ENCODE data around the gene CDCA8.

Gene CDCA8

DNA sequence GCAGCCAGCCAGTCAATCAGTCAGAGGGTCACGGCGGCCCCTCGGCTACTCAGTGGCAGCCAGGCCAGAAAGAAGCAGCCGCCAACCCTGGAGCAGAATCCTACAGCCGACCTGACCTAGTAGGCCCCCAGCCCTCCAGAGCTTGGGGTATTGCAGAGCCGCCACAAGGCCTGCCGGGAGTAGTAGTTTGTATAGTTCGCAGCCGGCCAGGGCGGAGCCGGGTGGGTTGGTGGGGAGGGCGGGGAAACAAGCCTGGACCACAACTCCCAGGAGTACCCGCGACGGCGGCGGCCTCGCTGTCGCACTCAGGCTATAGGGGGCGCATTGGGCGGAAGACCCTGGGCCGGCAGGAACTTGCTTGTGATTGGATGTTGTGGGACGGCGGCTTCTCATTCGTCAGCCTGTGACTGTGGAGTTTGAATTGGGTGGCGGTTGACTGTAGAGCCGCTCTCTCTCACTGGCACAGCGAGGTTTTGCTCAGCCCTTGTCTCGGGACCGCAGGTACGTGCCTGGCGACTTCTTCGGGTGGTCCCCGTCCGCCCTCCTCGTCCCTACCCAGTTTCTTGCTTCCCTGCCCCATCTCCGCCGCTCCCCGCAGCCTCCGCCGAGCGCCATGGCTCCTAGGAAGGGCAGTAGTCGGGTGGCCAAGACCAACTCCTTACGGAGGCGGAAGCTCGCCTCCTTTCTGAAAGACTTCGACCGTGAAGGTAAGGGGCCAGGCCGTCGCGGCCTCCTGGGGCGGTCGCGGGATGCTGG lies at the start of gene CDCA8:
Gene CDCA8, plus strand, starts transcription at position 439 of the 756 bp plus-strand sequence. Its CDS starts 175 bp downstream, at position 614.
- DNase-seq: peak; percentile 95 to 98 (median 96)

DNA sequence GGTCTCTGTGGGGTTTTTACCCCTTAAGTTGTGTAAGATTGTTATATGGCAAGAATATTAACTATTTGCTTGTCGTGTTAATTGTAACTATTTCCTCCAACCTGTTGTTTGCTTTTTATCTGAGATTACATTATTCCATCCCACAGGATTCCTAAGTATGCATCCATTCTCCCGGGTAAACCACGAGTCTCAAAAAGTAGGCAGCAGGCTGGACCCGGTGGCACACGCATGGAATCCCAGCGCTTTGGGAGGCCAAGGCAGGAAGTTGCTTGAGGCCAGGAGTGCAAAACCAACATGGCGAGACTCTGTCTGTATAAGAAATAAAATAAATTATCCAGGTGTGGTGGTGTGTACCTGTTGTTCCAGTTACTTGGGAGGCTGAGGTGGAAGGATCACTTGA lies 45.0 kb upstream of the CDCA8 start:
- DNase-seq: no peak

DNA sequence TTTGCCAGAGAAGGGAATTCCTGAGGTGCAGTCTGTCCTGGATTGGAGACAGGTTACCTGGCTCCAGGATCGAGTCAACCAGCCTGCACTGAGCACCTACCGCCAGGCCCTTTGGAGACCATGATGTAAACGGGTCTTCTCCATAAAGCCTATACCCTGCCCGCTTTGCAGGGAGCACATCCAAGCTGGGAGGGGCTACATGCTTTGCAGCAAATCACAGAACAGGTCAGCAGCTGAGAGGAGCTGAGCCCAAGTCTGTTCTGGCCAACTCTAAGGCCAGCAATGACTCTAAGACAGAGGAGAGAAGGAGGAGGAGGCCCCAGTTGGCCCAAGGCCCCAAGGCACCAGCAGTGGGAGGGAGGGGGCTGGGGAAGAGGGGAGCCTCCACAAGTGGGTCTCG lies 42.1 kb upstream of the CDCA8 start:
- no peak for DNase-seq

DNA sequence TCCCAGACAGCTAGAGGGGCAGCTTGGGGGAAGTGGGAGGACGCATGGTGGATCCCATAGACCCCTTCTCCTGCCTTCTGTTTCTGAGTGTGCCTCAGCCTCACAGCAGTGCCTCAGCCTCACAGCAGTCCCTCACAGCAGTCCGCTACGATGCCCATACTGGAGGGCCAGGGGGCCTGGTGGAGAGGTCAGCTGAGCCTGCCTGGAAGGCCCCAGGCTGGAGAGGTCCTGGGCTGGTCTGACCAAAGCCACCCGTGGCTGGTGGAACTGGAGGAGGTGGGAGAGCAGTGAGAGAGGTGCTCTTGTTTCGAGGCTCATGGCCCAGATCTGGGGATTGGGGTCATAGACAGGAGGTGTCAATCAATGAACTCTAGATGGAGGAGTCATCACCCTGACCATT lies 41.6 kb upstream of the CDCA8 start:
- no peak for DNase-seq

DNA sequence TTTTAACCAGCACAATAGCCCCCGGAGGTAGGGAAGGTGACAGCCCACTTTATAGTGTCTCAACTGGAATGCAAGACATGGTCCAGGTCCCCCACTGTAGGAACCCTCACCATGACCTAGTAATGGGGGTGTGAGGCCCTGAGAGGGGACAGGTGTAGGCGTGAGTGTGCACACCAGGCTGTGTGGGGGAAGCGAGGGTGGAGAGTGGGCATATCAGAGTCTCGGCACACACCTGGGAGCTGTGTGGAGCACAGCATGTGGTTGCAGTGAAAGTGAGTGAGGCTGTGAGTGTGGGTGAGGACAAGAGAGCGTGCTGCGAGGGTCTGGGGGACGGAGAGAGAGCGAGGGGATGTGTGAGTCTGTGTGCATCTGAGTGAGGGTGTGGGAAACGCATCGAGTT lies 40.5 kb upstream of the CDCA8 start:
- DNase-seq: no peak

DNA sequence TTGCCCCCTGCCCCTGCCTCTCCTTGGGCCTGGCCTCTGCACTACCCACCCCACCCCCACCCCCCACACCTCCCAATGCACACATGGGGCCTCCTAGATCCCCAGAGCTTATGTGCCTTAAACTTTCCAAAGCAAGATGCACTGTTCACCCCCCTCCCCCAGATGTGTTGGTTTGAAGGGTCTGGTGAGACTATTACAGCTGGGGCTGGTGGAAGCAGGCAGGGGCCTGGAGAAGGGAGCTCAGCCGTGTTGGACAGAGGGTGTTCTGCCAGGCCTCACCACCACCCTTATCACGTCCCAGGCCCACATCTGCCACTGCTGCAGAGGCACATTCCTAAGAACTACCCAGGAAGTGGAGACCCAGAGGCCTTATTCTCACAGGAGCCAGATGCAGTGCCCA lies 39.3 kb upstream of the CDCA8 start:
- no peak for DNase-seq

DNA sequence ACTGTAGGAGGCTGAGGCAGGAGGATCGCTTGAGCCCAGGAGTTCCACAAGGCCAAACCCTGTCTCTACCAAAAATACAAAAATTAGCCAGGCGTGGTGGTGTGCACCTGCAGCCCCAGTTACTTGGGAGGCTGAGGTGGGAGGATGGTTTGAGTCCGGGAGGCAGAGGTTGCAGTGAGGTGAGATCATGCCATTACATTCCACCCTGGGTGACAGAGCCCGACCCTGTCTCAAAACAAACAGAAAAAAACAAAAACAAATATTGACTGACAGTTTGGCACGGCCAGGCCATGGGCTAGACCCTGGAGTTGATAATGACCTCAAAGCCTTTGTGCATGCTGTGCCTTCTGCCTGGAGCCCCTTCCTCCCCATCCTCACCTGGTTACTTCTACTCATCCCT lies 38.4 kb upstream of the CDCA8 start:
- no peak for DNase-seq

DNA sequence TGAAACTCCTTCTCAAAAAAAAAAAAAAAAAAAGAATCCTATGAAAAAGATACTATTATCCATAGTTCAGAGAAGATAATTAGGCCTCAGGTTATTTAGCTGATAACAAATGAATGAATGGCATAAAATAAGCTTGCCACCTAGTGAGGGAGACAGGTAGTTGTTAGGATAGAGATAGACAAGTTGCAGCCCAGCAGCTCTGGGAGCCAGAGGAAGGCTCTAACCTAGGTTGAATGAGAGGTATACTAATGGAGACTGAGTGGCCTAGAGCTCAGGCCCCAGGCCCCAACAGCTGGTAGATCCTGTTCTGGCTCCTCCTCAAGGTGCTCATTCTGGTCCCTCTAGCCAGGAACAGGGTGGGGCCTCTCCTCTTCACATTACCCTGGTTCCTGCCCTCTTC lies 37.0 kb upstream of the CDCA8 start:
- DNase-seq: no peak

DNA sequence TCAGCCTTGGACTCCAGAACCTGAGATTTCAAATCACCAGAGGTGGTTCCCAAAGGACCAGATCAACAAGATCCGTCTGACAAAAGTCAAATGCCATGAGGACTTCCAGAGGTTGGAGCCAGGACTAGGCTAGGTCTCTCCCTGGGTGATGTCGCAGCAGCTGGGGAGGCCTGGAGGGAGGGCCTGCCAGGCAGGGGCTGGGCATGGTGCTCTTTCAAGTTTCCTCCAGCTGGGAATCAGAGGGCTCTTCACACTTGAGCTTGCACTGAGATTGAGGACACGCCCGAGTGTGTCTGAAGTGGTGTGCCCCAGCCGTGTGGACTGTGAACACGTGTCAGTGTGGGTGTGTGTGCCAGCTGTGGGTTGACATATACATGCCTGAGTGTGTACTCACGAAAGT lies 36.3 kb upstream of the CDCA8 start:
- no peak for DNase-seq

DNA sequence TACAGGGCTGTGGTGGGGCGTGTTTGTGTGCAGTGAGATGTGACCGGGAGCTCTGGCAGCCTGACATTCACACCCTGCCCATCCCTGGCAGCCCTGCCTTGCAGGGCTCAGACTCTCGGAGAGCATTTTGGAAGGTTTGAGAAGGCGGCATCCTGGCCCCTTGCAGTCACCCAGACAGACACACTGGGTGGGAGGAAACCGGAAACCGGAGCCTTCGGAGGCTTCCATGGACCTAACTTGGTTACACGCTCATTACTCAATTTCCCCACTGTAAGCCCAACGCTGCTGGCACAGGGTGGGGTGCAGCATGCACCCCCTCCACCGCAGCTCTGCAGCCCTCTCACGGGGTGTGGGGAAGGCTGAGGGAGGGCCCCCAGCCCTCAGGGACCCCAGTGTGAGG lies 35.4 kb upstream of the CDCA8 start:
- DNase-seq: no peak

DNA sequence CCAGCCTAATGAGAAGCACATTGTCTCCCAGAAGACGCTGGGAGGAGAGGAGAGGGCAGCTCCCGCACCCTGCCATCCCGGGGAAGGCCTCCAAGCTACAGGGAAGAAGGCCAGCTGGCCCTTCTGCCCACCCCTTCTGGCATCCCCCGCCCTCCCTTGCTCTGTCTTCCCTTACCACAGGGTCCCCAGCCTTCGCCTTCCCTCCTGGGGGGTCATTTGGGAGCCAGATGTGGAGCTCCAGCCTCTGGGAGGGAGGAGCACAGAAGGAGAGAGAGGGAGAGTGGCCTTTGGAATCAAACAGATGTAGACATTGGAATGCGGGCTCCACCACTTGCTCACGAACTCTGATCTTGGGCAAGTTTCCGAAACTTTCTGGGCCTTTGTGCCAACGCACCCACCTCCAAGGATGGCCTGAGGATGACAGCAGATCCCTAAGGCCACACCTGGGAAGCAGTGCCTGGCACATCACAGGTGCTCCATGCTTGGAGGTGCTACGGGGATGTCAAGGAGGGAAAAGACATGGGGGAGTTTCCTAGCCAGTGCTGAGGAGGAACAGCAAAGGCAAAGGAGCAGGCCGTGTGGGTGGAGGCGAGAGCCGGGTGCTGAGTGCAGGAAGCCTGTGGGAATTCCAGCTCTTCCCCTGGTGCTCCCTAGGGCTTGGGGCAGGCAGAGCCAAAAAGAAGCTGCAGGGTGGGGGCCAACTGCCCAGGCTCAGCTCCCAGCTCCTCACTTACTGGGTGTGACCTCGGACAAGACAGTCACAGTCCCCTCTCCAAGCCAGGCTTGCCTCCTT lies 34.5 kb upstream of the CDCA8 start:
- DNase-seq: no peak

DNA sequence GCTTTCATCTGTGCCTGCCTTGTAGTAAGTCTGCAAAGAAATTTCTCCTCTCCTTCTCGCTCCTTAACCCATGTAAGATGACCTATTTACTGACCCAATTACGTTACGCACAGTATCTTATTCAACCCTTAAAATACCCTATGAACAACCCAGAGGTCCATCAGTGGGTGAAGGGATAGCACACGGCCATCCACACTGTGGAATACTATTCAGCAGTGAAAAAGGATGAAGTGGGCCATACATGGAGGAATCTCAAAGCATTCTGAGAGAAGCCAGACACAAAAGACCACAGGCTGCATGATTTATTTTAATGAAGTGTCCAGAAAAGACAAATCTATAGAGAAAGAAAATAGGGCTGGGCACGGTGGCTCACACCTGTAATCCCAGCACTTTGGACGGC lies 33.8 kb upstream of the CDCA8 start:
- no peak for DNase-seq

DNA sequence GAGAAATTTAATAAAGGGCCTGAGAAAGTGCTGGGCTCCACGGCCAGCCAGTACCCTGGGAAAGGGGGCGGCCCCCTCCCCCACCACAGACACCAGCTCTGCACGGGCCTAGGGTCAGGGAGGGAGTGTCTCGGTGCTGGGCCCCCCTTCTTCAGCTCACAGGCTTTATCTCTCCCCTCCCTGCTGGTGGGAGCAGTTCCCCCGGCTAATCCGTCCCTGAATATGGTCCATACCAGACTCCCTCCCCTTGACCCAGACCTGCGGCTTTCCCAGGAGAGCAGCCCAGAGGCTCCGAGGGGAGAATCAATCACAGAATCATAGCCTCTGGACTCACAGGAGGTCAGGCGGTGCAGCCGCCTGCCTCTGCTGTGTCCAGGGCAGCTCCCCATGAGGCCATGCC lies 31.7 kb upstream of the CDCA8 start:
- DNase-seq: no peak

DNA sequence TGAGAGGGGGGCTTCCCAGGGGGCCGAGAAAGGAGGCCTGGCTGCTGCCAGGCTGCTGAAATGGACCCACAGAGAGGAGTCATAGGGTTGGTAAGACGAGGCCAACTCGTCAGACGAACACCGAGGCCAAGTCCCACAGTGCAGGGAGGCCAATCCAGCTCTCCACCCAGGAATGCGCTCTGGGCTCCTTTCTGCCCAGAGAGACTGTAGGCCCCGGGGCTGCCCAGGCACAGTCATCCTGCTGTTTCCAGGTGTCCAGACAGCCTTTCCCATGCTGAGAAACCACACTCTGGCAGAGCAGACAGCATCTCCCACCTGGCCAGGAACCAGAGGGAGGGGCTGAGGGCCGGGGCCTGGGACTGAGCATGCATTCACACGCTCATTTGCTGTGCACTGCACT lies 30.9 kb upstream of the CDCA8 start:
- DNase-seq: no peak

DNA sequence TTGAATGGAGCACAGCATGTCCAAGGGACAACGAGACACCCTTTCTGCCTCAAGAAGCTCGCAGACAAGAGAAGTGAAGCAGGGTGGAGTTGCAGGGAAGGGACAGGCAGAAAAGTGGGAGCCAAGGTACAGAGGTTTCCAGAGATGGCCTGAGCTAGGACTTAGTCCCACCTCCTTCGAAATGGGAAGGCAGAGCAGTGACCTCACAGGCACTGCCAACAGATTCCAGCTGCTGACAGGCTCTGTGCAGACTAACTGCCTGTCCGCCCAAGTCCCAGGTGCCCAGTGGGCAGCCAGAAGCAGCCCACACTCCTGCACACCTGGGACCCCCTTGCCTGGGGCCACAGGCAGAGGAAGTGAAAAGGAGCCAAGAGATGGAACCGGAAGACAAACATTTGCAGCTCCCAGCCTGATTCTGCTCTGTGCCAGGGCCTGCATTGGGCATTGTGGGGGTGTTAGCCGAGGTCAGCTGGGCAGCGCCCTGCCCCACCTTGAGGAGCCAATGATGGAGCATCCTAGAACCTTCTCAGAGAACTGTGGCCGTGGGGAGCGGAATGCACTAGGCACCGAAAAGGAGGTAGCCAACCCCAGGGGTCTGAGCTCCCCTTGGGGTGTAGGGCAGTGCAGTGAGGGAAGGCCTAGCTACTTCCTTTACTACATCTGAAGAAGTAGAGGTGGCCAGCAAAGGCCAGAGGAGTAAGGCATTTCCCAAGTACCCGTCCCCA lies 30.1 kb upstream of the CDCA8 start:
- no peak for DNase-seq

DNA sequence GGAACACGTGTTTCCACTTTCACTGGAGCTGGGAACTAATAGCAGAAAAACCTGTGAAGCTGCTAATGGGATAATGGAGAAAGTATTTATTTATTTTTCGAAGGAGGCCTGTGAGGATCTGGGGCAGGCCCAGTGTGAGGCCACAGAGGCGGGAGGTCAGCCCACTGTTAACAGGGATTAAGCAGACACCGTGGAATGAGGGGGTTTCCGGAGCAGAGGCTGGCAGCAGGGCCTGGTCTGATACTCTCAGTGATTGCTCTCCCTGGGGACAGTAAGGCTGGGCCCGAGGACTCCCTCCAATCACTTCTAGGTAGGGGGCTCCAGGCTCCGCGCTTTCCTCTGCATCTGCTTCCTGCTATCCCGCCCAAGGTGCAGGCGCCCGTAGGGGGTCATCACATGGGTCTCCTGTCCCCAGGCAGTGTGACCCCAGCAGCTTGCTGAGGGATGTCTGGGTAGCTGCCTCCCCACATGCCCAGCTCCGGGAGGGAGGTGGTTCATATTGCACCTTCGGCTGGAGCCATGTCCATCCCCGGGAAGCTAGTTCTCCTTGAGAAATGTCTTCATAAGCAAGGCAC lies 28.8 kb upstream of the CDCA8 start:
- no peak for DNase-seq

DNA sequence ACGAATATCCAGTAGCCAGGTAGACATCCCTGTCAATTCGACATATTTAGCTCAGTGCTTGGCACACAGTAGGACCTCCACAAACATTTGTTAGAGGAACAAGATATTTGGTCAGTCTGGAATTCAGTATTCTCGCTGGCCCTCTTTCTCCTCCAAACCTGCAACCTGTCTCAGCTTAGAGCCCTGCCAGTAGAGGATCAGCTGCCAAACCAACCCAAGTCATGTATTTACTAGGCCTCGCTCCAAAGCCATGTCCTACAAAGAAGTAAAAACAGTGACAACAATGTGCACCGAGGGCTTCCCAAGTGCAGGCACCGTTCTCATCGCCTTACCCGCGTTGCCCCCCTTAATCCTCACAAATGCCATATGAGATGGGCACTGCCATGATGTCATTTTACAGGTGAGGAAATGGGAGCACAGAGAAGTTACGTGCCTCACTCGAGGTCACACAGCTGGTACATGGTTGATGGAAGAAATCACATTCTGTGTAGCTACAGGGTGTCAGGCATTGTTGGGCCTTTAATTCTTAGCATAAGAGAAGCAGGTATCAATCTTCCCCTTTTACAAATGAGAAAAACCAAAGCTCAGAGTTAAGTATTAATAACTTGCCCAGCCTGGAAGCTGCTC lies 26.0 kb upstream of the CDCA8 start:
- DNase-seq: no peak

DNA sequence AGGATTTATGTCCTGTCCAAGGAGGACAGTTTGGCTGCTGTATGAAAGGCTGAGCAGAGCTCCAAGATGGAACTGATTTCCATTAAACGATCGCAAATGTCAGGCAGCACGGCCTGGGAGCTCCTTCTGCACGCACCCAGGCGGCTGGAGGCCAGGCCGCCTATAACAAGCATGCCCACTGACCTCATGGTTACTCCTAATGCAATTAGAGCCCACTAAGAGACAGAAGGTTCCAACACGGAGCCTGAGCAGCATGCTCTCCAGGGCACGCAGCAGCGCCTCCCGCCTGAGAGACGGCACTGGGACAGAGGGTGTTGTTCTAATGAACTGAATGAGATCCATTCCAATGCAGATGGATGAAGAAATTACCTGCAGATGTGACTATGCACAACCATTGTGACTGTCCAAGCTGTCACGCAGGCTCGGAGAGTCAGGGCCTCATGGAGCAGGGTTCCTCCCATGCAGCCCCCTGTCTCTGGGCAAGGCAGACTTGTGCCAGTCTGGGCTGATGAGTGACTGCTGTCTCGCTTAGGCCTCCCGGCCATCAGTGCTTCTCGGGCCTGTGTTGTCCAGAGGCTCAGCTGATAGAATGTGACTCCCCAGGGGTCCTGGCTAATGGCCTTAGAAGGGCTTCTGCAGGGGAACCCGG lies 25.2 kb upstream of the CDCA8 start:
- DNase-seq: no peak

DNA sequence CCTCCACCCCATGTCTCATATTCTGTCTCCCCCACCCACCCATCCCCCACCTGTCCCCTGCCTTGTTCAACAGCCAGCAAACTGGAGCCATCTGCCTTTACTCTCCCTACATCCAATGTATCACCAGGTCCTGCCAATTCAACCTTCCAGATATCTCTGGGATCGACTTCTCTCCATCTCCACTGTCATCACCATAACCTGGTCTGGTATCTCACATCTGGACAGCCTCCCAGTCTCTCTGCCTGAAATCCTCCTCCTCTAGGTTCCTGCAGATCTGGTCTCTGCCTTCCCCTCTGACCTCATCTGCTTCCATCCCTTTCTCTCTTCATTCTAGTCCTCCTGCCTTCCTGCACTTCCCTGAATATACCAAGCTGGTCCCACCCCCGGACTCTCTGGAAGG lies 22.2 kb upstream of the CDCA8 start:
- DNase-seq: no peak

DNA sequence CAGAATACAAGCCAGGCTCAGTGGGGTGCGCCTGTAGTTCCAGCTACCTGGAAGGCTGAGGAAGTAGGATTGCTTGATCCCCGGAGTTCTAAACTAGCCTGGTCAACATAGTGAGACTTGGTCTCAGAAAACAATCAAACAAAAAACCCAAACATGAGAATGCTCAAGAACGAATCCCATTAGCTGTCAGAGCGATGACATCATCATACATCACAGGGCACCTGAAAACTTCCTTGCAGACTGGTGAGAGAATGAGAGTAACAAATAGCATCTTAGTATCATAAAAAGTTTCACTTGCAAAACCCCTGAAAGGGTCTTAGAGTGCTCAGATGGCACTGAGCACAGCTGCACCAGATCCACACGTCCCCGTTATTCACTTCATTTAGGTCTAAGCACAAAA lies 21.1 kb upstream of the CDCA8 start:
- DNase-seq: no peak

DNA sequence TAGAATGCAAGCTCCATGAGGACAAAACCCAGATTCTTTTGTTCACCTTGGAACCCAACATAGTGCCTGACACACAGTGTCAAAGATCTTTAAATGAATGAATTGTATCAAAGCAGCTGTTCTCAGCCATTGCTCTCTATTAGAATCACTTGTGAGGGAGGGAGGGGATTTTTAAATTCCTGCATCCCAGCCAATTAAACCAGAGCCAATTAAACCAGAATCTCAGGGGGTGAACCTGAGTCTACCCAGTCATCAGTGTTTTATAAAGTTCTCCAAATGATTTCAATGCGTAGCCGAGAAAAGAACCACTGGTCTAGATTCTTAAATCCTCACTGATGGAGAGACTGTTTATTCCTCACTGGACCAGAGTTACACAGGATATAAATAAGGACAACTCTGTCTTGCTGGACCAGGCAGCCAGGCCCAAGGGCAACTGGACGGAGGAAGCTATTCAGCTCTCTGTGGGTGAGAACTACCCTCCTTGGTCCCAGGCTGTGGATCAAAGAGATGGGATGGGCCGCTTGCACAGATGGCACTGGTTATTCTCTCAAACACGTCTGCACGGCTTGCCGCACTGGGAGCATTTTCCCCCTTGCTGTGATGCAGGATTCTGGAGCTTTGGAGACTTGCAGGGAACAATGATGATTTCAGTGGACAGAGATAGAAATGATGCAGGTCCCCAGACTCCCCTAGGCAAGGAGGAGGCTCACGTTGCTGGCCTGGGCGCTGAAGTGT lies 20.0 kb upstream of the CDCA8 start:
- no peak for DNase-seq

DNA sequence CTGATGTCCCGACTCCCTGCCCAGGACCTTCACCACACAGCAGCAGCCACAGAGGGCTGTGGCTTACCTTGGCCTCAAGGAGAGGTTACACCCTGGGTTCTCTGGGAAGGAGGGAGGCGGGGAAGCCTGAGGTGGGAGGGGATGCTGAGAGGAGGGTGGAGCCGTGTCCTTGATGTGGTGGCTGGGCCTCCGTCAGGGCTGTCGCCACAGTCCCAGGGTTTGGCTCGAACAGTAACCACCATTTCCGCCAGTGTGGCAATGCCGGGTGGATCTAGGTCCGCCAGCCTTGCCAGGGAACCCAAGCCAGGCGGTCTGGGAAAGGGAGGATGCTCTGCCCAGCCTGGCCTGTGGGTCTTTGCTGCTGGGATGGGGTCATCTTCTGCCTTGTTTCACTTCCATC lies 18.4 kb upstream of the CDCA8 start:
- peak; percentile 37 to 79 (median 50) for DNase-seq

Measured in stimulated activated naive CD4-positive, alpha-beta T cell (primary cell).